SK-N-SH (cell line): ENCODE data around the gene ATXN2. TPM values are rescaled to one million over a fixed set of nuclear protein-coding genes. Genes with fewer than 3 reads are reported as not detected.

Source experiments
- CTCF ChIA-PET: fragments of 300-600, 350-600 bp; formaldehyde crosslinking; extraction: SDS; loops from one replicate; lab custom pipeline; 2021; lab: Yijun Ruan, JAX
- POLR2A ChIA-PET: fragments of 350-600 bp; sonication (Branson Sonifier 250); formaldehyde crosslinking; extraction: SDS; loops from one replicate; lab custom pipeline; 2020; ENCODE audit warnings: antibody characterized with exemption, inconsistent platforms; lab: Yijun Ruan, JAX
- DNase-seq: peaks from one replicate; pipeline ENCODE4 v3.0.0; 2012
- H2AFZ ChIP-seq: fragments of 200-600 bp; sonication (generic); 2 replicates; pipeline ENCODE4 v1.8.1; 2016; ENCODE audit warnings: antibody characterized with exemption, mild to moderate bottlenecking, low read depth
- H3F3A ChIP-seq: fragments of 200-600 bp; sonication (generic); replicated peaks from 2 replicates; pipeline ENCODE3; 2016; ENCODE audit warnings: antibody characterized with exemption, mild to moderate bottlenecking; ENCODE audit not compliant: insufficient read depth
- H3K27ac ChIP-seq, 2 experiments: fragments of 200-500 bp in 1 of 2; fragments of 200-600 bp in 1 of 2; sonication (Bioruptor generic) in 1 of 2; sonication (generic), shearing (Covaris generic) in 1 of 2; 2 replicates each; pipeline versions ENCODE4 v1.5.1 to v1.6.1; 2014 to 2016; ENCODE audit warnings: low read depth in 2 of 2, inconsistent platforms in 1 of 2, low read length in 1 of 2, mild to moderate bottlenecking in 1 of 2, mixed read lengths in 1 of 2
- H3K27me3 ChIP-seq: fragments of 200-600 bp; sonication (generic), shearing (Covaris generic); 2 replicates; pipeline ENCODE4 v1.6.1; 2016; ENCODE audit warnings: mixed run types; ENCODE audit not compliant: insufficient read depth
- H3K36me3 ChIP-seq, 2 experiments: fragments of 200-500 bp in 1 of 2; fragments of 200-600 bp in 1 of 2; sonication (Bioruptor generic) in 1 of 2; sonication (generic) in 1 of 2; replicated peaks in 1 of 2; 2 replicates each; pipeline versions ENCODE3 to v1.5.1; 2014 to 2016; ENCODE audit warnings: low read length in 1 of 2, mild to moderate bottlenecking in 1 of 2; ENCODE audit not compliant: insufficient read depth in 2 of 2, control insufficient read depth in 1 of 2
- H3K4me1 ChIP-seq, 2 experiments: fragments of 200-500 bp in 1 of 2; fragments of 200-600 bp in 1 of 2; sonication (Bioruptor generic) in 1 of 2; sonication (generic), shearing (Covaris generic) in 1 of 2; 2 replicates each; pipeline versions ENCODE4 v1.5.1 to v1.6.1; 2014 to 2016; ENCODE audit warnings: low read depth in 1 of 2, low read length in 1 of 2, mixed run types in 1 of 2; ENCODE audit not compliant: insufficient read depth in 2 of 2, control insufficient read depth in 1 of 2
- H3K4me2 ChIP-seq: fragments of 200-600 bp; sonication (generic), shearing (Covaris generic); 2 replicates; pipeline ENCODE4 v1.6.1; 2017; ENCODE audit warnings: mixed run types
- H3K4me3 ChIP-seq, 2 experiments: fragments of 200-500 bp in 1 of 2; fragments of 200-600 bp in 1 of 2; sonication (Bioruptor generic) in 1 of 2; sonication (generic), shearing (Covaris generic) in 1 of 2; 2 replicates each; pipeline versions ENCODE4 v1.5.1 to v1.8.1; 2014 to 2016; ENCODE audit warnings: low read depth in 2 of 2, inconsistent platforms in 1 of 2, low read length in 1 of 2, mild to moderate bottlenecking in 1 of 2, mixed read lengths in 1 of 2, moderate library complexity in 1 of 2
- H3K79me2 ChIP-seq: fragments of 200-600 bp; sonication (generic); 2 replicates; pipeline ENCODE4 v1.8.1; 2017; ENCODE audit warnings: mild to moderate bottlenecking; ENCODE audit not compliant: insufficient read depth
- H3K9ac ChIP-seq: fragments of 200-600 bp; sonication (generic); 2 replicates; pipeline ENCODE4 v1.6.1; 2017; ENCODE audit warnings: mixed run types
- H3K9me2 ChIP-seq: fragments of 200-600 bp; sonication (generic); 2 replicates; pipeline ENCODE4 v1.6.1; 2017; ENCODE audit warnings: mixed run types
- H3K9me3 ChIP-seq: fragments of 200-600 bp; sonication (generic); 2 replicates; pipeline ENCODE4 v1.6.1; 2017; ENCODE audit warnings: mixed run types, mild to moderate bottlenecking, moderate library complexity
- H4K20me1 ChIP-seq: fragments of 200-600 bp; sonication (generic); 2 replicates; pipeline ENCODE4 v1.6.1; 2017; ENCODE audit warnings: mild to moderate bottlenecking, mixed run types; ENCODE audit not compliant: insufficient read depth
- EZH2phosphoT487 ChIP-seq: fragments of 200-600 bp; sonication (generic); IDR thresholded peaks from 2 replicates; pipeline ENCODE4 v1.6.1; 2017; ENCODE audit warnings: low read depth, mixed run types, mild to moderate bottlenecking, antibody characterized with exemption, moderate library complexity, borderline replicate concordance
- FOXJ3 ChIP-seq: sonication (generic); formaldehyde crosslinking; IDR thresholded peaks from 2 replicates; pipeline ENCODE4 v1.5.1; 2020; ENCODE audit warnings: mild to moderate bottlenecking, missing genetic modification reagents
- MEF2A ChIP-seq: IDR thresholded peaks from 2 replicates; pipeline ENCODE4 v1.4.0; 2012; ENCODE audit warnings: low read depth, borderline replicate concordance
- RAD21 ChIP-seq: IDR thresholded peaks from 2 replicates; pipeline ENCODE4 v1.6.1; 2012; ENCODE audit warnings: mild to moderate bottlenecking, low read length
- SIN3A ChIP-seq: IDR thresholded peaks from 2 replicates; pipeline ENCODE4 v1.6.1; 2012; ENCODE audit warnings: low read depth, mild to moderate bottlenecking, low read length, moderate library complexity, borderline replicate concordance
- SMC3 ChIP-seq: IDR thresholded peaks from 2 replicates; pipeline ENCODE4 v1.6.1; 2012; ENCODE audit warnings: low read depth, low read length, improper control_type of control experiment
- TAF1 ChIP-seq: IDR thresholded peaks from 2 replicates; pipeline ENCODE4 v1.6.1; 2012; ENCODE audit warnings: low read depth, mild to moderate bottlenecking, low read length, moderate library complexity, borderline replicate concordance
- TEAD4 ChIP-seq: IDR thresholded peaks from 2 replicates; pipeline ENCODE4 v1.4.0; 2012; ENCODE audit warnings: mild to moderate bottlenecking, borderline replicate concordance; ENCODE audit not compliant: insufficient read depth
- WGBS: methylation state at CpG from one replicate; pipeline ENCODE4 v1.1.6; 2017; ENCODE audit warnings: low lambda C conversion rate; 5-methylcytosine and 5-hydroxymethylcytosine counted together
- polyA plus RNA-seq, 3 experiments: library from polyadenylated mRNA; depleted of rRNA; stranded (reverse); fragments of >200 nt; gene quantifications; 2 replicates each; pipeline ENCODE4 v1.2.3, GENCODE V29; 2012
- TF ChIP-seq, protein P1 (sequence below): IDR thresholded peaks from 2 replicates; pipeline ENCODE4; 2012
- TF ChIP-seq, protein P2 (sequence below): IDR thresholded peaks from 2 replicates; pipeline ENCODE4 v1.4.0; 2012; ENCODE audit warnings: low read depth, borderline replicate concordance
- TF ChIP-seq, protein P3 (sequence below): IDR thresholded peaks from 2 replicates; pipeline ENCODE4 v1.4.0; 2012; ENCODE audit warnings: low read depth, borderline replicate concordance
- TF ChIP-seq, protein P4 (sequence below): fragments of 150-350 bp; IDR thresholded peaks from 2 replicates; pipeline ENCODE4 v1.6.1; 2017; ENCODE audit warnings: antibody characterized with exemption, low read length, low read depth, borderline replicate concordance

ATXN2 gene
- polyA plus RNA-seq, 1 of the 3 experiments (the other 2 are of a cell fraction), result 35.7 TPM

DNA sequence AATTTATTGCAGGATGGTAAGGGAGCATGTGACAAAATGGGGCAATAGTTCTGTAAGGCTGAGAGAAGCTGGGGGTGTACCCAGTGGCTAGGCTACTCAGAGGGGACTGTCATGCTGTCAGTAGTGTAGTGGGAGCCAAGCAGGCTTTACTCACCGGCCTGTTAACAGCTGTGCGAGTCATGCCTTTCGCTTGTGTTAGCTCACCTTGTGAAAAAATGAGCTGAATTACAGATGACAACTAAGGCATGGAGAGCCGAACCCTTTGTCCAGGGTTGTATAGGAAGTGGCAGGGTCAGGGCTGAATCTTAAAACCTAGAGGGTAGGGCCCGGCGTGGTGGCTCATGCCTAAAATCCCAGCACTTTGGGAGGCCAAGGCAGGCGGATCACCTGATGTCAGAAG is 155.5 kb downstream of the ATXN2 start:
- ChIA-PET CTCF (interaction anchor here (0.8 to 28.3 kb wide), 4 partner anchors 7 to 42 kb away, joined by 3 to 618 read pairs (median 18); partner anchors contain the start of gene SH2B3), POLR2A (interaction anchor here (0.6 to 1.2 kb wide), 2 partner anchors 14 to 58 kb away, joined by 3 read pairs; no protein-coding TSS in a partner anchor)
- DNase-seq, result no peak
- H3K27ac ChIP-seq, result peak overlapping the region in 1 of 2 experiments; percentile 42; a peak in 2 of 4 replicates
- no peak overlapping the region for H3K4me2 ChIP-seq
- H3K9me2 ChIP-seq, result no peaks in the 10 kb centered on the region
- no peak overlapping the region for H3K9ac ChIP-seq
- peaks cover 87% of the 10 kb centered on the region for H4K20me1 ChIP-seq
- peaks cover 14 to 45% of the 10 kb centered on the region in 2 experiments for H3K36me3 ChIP-seq
- no peaks in the 10 kb centered on the region for H3K9me3 ChIP-seq
- no peaks in the 10 kb centered on the region for H3K27me3 ChIP-seq
- no peak overlapping the region for H2AFZ ChIP-seq
- WGBS, result 60% methylated on average over 6 of the region's 7 CpGs
- H3K79me2 ChIP-seq, result peaks cover 74% of the 10 kb centered on the region
- peaks cover 31 to 43% of the 10 kb centered on the region in 2 experiments; a peak in 3 of 4 replicates for H3K4me1 ChIP-seq
- TF ChIP-seq, protein P1, sequence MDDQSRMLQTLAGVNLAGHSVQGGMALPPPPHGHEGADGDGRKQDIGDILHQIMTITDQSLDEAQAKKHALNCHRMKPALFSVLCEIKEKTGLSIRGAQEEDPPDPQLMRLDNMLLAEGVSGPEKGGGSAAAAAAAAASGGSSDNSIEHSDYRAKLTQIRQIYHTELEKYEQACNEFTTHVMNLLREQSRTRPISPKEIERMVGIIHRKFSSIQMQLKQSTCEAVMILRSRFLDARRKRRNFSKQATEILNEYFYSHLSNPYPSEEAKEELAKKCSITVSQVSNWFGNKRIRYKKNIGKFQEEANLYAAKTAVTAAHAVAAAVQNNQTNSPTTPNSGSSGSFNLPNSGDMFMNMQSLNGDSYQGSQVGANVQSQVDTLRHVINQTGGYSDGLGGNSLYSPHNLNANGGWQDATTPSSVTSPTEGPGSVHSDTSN, result 0 out of 2 replicates have a peak, but pooled peaks have one; percentile 10
- TF ChIP-seq EZH2phosphoT487, result no peak
- H3K4me3 ChIP-seq, result no peak overlapping the region
- peaks cover 59% of the 10 kb centered on the region for H3F3A ChIP-seq

DNA sequence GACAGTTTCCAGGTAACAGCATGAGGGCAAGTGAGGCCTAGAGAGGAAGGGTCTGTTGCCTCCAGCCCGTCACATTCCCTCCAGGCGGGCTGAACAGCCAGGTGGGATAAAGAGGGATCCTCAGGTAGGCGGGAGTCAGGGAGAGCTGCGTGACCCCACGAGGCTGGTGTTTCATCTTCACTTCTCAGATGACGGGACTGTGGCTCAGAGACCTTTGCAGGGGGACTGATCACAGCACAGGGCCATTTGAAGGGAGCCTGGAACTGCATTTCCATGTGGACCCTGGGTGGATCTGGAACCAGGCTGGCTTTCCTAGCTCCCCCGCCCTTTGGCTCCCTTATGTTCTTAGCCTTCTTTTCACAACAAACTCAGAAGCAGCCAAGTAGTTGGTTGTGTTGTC is 156.0 kb downstream of the ATXN2 start:
- TF ChIP-seq TEAD4, result no peak
- TF ChIP-seq SIN3A, result no peak
- TF ChIP-seq, protein P2, sequence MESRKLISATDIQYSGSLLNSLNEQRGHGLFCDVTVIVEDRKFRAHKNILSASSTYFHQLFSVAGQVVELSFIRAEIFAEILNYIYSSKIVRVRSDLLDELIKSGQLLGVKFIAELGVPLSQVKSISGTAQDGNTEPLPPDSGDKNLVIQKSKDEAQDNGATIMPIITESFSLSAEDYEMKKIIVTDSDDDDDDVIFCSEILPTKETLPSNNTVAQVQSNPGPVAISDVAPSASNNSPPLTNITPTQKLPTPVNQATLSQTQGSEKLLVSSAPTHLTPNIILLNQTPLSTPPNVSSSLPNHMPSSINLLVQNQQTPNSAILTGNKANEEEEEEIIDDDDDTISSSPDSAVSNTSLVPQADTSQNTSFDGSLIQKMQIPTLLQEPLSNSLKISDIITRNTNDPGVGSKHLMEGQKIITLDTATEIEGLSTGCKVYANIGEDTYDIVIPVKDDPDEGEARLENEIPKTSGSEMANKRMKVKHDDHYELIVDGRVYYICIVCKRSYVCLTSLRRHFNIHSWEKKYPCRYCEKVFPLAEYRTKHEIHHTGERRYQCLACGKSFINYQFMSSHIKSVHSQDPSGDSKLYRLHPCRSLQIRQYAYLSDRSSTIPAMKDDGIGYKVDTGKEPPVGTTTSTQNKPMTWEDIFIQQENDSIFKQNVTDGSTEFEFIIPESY, result no peak
- TF ChIP-seq TAF1, result no peak
- no peak for TF ChIP-seq SMC3
- no peak for TF ChIP-seq MEF2A
- TF ChIP-seq, protein P1, result no peak
- no peak for TF ChIP-seq FOXJ3
- no peak for TF ChIP-seq RAD21
- TF ChIP-seq, protein P3, sequence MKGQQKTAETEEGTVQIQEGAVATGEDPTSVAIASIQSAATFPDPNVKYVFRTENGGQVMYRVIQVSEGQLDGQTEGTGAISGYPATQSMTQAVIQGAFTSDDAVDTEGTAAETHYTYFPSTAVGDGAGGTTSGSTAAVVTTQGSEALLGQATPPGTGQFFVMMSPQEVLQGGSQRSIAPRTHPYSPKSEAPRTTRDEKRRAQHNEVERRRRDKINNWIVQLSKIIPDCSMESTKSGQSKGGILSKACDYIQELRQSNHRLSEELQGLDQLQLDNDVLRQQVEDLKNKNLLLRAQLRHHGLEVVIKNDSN, result no peak
- TF ChIP-seq, protein P4, sequence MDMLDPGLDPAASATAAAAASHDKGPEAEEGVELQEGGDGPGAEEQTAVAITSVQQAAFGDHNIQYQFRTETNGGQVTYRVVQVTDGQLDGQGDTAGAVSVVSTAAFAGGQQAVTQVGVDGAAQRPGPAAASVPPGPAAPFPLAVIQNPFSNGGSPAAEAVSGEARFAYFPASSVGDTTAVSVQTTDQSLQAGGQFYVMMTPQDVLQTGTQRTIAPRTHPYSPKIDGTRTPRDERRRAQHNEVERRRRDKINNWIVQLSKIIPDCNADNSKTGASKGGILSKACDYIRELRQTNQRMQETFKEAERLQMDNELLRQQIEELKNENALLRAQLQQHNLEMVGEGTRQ, result no peak
- TF ChIP-seq, all 33 proteins: peak for 0

More for the DNA sequence above, 156.0 kb downstream of the ATXN2 start:
- H3K27ac ChIP-seq, result peak overlapping the region; percentile 3 to 42; a peak in 3 of 4 replicates
- POLR2A ChIA-PET, result interaction anchor here (0.6 kb wide), 1 partner anchor 58 kb away, joined by 3 read pairs; no protein-coding TSS in a partner anchor
- no peak overlapping the region for H2AFZ ChIP-seq
- peaks cover 92% of the 10 kb centered on the region for H4K20me1 ChIP-seq
- H3K9me2 ChIP-seq, result no peaks in the 10 kb centered on the region
- no peak overlapping the region for H3K9ac ChIP-seq
- no peak overlapping the region for H3K4me2 ChIP-seq
- no peak for DNase-seq
- CTCF ChIA-PET, result interaction anchor here (5.1 to 28.3 kb wide), 2 partner anchors 8 to 42 kb away, joined by 33 to 618 read pairs; partner anchors contain the start of gene SH2B3
- H3K9me3 ChIP-seq, result no peaks in the 10 kb centered on the region
- peaks cover 10 to 40% of the 10 kb centered on the region in 2 experiments for H3K36me3 ChIP-seq
- H3K27me3 ChIP-seq, result no peaks in the 10 kb centered on the region
- H3K4me1 ChIP-seq, result peaks cover 36 to 47% of the 10 kb centered on the region in 2 experiments; a peak in 3 of 4 replicates
- WGBS, result 100% methylated on average over 1 of the region's 7 CpGs
- peaks cover 54% of the 10 kb centered on the region for H3F3A ChIP-seq
- no peak overlapping the region for H3K4me3 ChIP-seq
- peaks cover 80% of the 10 kb centered on the region for H3K79me2 ChIP-seq
